D721Med (cell line): ENCODE results near the gene CNTNAP2.

Experiments
- DNase-seq: peaks from one replicate; pipeline ENCODE4 v3.0.0; 2011; ENCODE audit warnings: low spot score; ENCODE audit not compliant: insufficient read length
- FAIRE-seq: peaks from 2 replicates; lab custom pipeline; 2011; peaks lifted over from hg19 to GRCh38; lab: Jason Lieb, UNC
- TF ChIP-seq, protein P1 (sequence below): IDR thresholded peaks from 2 replicates; pipeline ENCODE4 v1.5.1; 2012; ENCODE audit warnings: mild to moderate bottlenecking, control low read depth; ENCODE audit not compliant: insufficient read depth; ENCODE audit errors: missing control alignments

The CNTNAP2 gene

DNA sequence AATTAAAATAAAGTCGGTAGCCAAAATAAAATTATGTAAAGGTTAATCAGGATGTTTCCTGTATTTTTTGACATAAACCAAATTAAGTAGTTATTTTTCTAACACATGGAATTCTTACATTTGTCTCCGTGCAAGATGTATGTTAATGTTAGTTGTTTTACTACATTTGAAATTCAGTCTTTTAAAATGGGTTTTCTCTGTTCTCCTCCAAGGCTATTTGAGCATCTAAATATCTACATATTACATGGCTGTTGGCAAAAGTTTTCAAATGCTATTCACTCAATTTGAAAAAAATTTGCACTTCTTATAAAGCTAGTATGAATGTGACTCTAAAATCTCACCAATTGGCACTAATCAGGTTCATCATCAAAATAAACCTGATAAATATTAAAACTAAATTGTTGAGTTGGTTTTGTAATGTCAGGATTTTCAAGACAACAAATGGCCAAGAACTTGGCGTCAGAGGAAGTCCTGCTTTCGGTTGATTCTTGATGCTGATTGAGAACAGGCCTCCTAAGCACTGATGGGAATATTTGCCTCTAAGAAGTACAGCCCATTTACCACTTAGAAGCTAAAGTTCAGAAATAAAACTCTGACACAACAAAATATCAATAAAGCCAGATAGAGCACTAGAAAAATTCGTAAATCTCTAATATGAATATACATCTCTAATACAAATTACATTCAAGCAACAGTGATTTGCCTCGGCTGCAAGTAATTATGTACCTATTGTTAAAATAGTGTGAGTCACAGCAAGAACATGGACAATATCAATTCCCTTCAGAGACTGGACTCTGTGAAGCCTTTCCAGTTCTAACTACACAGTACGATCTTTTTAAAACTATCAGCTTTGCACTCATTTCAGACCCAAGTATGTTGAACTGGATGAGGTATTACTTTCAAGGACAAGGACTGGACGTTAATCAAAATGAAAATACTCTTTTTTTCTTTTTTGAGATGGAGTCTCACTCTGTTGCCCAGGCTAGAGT is 1740.8 kb downstream of the CNTNAP2 start:
- TF ChIP-seq, protein P1, sequence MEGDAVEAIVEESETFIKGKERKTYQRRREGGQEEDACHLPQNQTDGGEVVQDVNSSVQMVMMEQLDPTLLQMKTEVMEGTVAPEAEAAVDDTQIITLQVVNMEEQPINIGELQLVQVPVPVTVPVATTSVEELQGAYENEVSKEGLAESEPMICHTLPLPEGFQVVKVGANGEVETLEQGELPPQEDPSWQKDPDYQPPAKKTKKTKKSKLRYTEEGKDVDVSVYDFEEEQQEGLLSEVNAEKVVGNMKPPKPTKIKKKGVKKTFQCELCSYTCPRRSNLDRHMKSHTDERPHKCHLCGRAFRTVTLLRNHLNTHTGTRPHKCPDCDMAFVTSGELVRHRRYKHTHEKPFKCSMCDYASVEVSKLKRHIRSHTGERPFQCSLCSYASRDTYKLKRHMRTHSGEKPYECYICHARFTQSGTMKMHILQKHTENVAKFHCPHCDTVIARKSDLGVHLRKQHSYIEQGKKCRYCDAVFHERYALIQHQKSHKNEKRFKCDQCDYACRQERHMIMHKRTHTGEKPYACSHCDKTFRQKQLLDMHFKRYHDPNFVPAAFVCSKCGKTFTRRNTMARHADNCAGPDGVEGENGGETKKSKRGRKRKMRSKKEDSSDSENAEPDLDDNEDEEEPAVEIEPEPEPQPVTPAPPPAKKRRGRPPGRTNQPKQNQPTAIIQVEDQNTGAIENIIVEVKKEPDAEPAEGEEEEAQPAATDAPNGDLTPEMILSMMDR = no peak
- DNase-seq (no peak), FAIRE-seq (no peak)

DNA sequence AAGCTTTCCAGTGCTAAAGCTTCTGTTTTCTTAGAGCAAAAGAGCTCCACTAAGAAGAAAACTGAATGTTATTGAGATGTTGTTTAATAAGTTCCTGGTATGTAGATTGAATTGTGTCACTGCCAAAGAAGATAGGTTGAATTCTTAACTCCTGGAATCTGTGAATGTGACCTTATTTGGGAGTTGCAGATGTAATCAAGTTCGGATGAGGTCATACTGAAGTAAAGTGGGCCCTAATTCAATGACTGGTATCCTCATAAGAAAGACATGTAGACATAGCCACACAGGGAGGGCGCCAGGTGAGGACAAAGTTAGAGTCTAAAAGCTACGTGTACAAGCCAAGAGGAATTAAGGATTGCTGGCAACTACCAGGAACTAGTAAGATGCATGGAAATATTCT is 1741.8 kb downstream of the CNTNAP2 start:
- TF ChIP-seq, protein P1 = no peak
- FAIRE-seq = peak; percentile 29
- no peak for DNase-seq

DNA sequence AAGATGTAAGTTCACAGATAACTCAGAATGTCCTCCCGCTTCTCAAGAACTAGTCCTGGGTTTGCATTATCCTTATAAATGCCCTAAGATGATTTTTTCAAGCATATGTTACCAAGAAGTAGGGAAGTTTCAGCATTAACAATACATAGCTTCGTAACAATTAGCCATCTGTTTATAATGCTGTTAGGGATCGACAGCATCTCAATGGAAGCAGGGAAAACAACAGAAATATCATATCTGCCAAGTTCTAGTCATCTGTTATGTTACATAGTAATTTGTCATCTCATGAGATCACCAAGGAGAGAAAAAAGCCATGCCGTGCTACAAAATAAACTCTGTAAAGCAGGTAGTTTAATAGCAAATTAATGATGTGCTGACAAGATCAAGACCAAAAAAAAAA is 1742.4 kb downstream of the CNTNAP2 start:
- no peak for FAIRE-seq
- TF ChIP-seq, protein P1 = no peak
- DNase-seq = no peak

DNA sequence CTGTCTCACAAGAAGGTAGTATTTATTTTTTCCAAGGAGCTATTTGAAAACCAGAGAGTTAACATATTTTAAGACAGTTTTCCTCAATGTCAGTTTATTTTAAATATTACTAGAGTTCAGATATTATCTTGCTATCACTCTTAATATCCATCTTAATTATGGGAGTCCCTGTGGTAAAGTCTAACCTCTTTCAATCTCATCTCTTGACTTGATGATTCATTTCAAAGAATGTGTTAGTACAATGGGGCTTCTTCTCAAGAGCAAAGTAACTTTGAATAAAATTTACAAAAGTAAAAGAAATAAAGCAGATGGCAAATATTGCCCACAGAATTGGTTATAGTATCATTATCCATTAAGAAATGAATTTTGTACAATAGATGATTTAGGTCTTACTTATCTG is 1742.9 kb downstream of the CNTNAP2 start:
- FAIRE-seq (no peak), DNase-seq (no peak)
- TF ChIP-seq, protein P1 = no peak

DNA sequence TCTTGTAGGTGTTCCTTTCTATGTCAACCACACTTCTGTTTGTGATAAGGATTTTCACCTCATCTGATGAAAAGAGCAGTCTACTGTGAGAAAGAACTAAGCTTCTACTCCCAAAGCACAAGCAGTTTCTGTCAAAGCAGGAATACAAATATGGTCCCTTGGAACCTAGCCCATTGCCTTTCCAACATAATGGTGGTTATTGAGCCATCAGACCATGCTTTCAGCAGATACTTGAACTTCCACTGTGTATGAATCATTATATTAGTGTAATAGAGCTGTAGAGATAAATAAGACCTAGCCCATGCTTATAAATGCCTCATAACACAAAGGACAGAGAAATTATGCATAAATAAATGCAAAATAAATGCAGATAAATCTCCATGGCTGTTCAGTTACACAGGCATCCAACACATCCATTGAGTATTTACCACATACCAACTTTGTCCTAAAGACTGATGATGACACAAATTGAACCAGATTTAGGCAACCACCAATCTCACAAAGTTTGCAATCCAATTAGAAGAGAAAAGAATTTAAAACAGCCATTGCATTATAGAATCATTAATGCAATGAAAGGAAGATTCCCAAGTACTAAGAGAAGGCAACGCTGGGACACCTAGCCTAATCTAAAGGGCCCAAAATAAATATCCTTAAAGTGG is 1744.6 kb downstream of the CNTNAP2 start:
- TF ChIP-seq, protein P1 = no peak
- DNase-seq = no peak
- no peak for FAIRE-seq

DNA sequence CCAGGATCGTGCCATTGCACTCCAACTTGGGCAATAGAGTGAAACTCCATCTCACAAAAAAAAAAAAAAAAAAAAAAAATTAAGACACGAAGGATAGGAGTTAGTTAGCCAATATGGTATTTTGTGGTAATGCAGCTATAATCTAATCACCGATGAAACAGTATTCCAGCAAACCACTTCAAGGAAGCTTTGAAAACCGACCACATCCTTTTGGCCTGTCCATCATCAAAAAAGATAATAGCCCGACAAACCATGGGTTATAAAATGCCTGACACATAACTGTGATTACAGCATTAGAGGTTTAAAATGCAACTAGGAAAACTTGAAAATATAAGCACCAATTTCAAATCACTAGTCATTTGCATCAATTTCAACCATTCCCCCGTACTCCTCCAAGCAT is 1745.3 kb downstream of the CNTNAP2 start:
- DNase-seq (no peak), FAIRE-seq (no peak)
- TF ChIP-seq, protein P1 = no peak
